Thyroid gland (tissue), 4 donors: ENCODE results near the gene OTOS.

Experiments used
- CTCF ChIP-seq, 6 experiments: fragments of 200-600 bp in 3 of 6; fragments of 450-650 bp in 3 of 6; sonication (generic) in 3 of 6; IDR thresholded peaks; one replicate each; pipeline ENCODE4 v1.5.1; 2016 to 2019; ENCODE audit warnings: antibody characterized with exemption in 6 of 6, mild to moderate bottlenecking in 2 of 6, inconsistent platforms in 1 of 6, moderate library complexity in 1 of 6
- POLR2A ChIP-seq, 2 donors: fragments of 450-650 bp; IDR thresholded peaks; one replicate each; pipeline ENCODE4 v1.6.1; 2017; ENCODE audit warnings: antibody characterized with exemption in 2 of 2, mild to moderate bottlenecking in 2 of 2, moderate library complexity in 1 of 2

DNA sequence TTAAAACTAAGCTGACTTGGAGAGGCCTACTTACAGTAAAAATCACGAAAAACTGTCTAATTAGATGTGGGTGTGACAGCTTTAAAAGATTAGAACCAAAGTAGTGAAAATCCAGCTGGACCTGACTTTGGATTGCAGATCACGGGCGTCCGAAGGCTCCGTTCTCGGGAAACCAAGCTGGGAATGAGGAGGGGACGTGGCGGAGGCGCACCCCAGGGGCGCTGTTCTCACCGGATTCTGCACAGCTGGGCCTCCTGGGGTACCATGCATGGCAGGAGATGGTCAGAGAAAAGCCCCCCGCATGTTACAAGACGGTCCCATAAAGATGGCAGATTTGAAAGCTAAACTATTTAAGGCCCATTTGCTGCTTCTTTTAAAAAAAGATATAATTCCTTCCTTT, 5.0 kb upstream of the OTOS start:
- TF ChIP-seq CTCF (IDR thresholded peaks at IDR 0.05) (no peak), POLR2A (IDR thresholded peaks at IDR 0.05) (no peak)
